PC-3 (cell line): ENCODE measurements around the gene TBC1D14.

Source experiments
- EZH2 ChIP-seq: fragments of 300-600 bp; sonication (generic); IDR thresholded peaks from one replicate; pipeline ENCODE4 v1.6.1; 2017; ENCODE audit warnings: antibody characterized with exemption, mild to moderate bottlenecking, low read length; ENCODE audit not compliant: unreplicated experiment
- EZH2phosphoT487 ChIP-seq: fragments of 300-600 bp; sonication (generic); IDR thresholded peaks from 2 replicates; pipeline ENCODE4 v1.6.1; 2018; ENCODE audit warnings: mild to moderate bottlenecking, antibody characterized with exemption, low read length, borderline replicate concordance
- TF ChIP-seq, protein P1 (sequence below): fragments of 300-600 bp; sonication (generic); conservative IDR thresholded peaks from 2 replicates; pipeline ENCODE4 v1.5.1; 2017; ENCODE audit warnings: antibody characterized with exemption, low read depth, mild to moderate bottlenecking, low read length

DNA sequence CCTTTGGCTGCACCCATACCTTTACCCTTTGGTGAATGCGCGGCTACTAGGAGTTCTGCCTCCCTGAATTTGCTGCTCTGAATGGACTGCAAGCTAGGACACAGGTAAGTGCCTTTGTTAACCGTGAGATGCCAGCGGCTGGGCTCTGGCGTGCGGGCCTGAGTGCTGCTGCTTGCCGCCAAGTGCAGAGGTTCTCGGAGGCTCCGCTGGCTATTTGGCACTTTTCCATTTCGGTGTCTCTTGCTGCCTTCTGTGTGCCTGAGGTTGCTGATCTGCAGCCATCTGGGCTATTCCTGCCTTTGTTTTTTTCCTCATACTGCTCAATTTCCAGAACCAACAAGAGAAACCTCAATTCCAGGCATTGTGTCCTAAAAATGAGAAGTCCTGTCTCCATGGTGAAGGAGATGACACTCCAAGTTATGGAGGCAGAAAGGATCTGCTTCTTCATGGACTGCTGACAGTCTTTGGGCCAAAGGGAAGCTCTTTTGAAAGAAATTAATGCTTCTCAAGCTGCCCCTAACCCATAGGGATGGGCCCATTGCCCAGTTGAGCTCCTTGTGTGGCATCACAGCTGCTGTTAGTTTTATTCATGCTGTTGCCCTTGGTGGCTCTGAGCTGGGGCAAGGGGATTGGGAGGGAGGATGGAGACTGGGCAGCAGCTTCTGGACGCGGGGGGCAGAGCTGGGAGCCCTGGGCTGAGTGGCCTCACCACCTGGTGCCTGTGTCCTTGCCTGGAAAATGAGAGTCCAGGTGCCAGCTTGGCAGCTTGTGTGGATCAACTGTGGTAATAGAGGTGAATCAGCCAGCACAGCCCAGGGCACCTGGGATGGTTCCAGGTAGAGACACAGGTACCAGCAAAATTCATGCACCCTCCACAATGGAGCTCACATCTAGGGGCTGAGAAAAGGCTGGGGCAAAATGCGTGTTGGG is 3.8 kb upstream of the TBC1D14 start:
- TF ChIP-seq, protein P1, sequence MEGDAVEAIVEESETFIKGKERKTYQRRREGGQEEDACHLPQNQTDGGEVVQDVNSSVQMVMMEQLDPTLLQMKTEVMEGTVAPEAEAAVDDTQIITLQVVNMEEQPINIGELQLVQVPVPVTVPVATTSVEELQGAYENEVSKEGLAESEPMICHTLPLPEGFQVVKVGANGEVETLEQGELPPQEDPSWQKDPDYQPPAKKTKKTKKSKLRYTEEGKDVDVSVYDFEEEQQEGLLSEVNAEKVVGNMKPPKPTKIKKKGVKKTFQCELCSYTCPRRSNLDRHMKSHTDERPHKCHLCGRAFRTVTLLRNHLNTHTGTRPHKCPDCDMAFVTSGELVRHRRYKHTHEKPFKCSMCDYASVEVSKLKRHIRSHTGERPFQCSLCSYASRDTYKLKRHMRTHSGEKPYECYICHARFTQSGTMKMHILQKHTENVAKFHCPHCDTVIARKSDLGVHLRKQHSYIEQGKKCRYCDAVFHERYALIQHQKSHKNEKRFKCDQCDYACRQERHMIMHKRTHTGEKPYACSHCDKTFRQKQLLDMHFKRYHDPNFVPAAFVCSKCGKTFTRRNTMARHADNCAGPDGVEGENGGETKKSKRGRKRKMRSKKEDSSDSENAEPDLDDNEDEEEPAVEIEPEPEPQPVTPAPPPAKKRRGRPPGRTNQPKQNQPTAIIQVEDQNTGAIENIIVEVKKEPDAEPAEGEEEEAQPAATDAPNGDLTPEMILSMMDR = no peak
- TF ChIP-seq EZH2 = no peak
- TF ChIP-seq EZH2phosphoT487 = no peak
